HFFc6 (cell line): ENCODE data around the gene CNST. TPM values are rescaled to one million over a fixed set of nuclear protein-coding genes. Genes with fewer than 3 reads are reported as not detected.

Source experiments
- DNase-seq: peaks from one replicate; pipeline ENCODE4 v3.0.0-alpha.2; 2018
- H3K27ac Mint-ChIP-seq: 2 replicates; pipeline ENCODE4 v1.8.0; 2020; ENCODE audit warnings: mild to moderate bottlenecking, mixed read lengths
- H3K27me3 Mint-ChIP-seq: 2 replicates; pipeline ENCODE4 v1.8.0; 2021; ENCODE audit warnings: mild to moderate bottlenecking, moderate library complexity, mixed read lengths; ENCODE audit not compliant: insufficient read depth
- H3K36me3 Mint-ChIP-seq: 2 replicates; pipeline ENCODE4 v1.8.0; 2021; ENCODE audit warnings: low read depth, mixed read lengths
- H3K4me1 Mint-ChIP-seq: 2 replicates; pipeline ENCODE4 v1.8.0; 2020; ENCODE audit warnings: low read depth, mixed read lengths
- H3K4me3 Mint-ChIP-seq: 2 replicates; pipeline ENCODE4 v1.8.0; 2020; ENCODE audit warnings: mild to moderate bottlenecking, moderate library complexity, mixed read lengths
- H3K9me3 Mint-ChIP-seq: 2 replicates; pipeline ENCODE4 v1.8.0; 2020; ENCODE audit warnings: mild to moderate bottlenecking, mixed read lengths
- long read RNA-seq: library from polyadenylated mRNA; unstranded; transcript quantifications from one replicate; pipeline ENCODE4 v2.0.0, GENCODE V29; 2019
- total RNA-seq, 6 experiments: library from RNA; stranded (reverse); fragmentation: NEBNext Ultra II Directional; extraction: Animal tissue kit (Norgen Biotek cat#: 25700); gene quantifications; 2 replicates in 1 of 6; 3 replicates in 5 of 6; pipeline ENCODE4 v1.2.3, GENCODE V29; 2021
- TF ChIP-seq, protein P1 (sequence below): fragments of 200-600 bp; sonication (generic); IDR thresholded peaks from 2 replicates; pipeline ENCODE4 v1.5.0; 2021; ENCODE audit warnings: antibody characterized with exemption, mild to moderate bottlenecking

CNST gene, protein sequence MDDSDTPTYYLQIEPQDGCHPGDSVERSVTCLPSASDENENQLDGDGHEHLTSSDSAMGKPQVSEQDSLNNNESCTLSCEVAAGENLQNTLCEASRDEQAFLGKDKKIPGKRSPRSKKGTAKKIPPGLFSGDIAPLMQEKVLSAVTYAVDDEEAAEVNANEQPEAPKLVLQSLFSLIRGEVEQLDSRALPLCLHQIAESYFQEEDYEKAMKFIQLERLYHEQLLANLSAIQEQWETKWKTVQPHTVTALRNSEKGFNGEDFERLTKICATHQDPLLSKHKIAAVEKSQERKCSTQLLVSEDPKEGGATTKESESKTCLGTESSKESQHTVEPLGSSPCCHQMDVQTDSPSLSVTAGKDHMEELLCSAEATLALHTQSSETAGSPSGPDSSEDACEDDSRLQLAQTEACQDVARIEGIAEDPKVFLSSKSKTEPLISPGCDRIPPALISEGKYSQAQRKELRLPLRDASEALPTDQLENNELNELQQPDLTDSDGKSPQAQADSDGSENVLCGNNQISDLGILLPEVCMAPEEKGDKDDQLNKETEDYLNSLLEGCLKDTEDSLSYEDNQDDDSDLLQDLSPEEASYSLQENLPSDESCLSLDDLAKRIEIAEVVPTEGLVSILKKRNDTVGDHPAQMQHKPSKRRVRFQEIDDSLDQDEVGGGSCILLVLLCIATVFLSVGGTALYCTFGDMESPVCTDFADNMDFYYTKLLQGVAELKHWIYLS
- total RNA-seq = 10 to 100 TPM; 56.4 to 67.9 (median 59.6) TPM
- long read RNA-seq, partial matches to known transcripts = 36 of 37 reads
- long read RNA-seq, other reads (novel, unspliced or antisense) = 1 of 37 reads

DNA sequence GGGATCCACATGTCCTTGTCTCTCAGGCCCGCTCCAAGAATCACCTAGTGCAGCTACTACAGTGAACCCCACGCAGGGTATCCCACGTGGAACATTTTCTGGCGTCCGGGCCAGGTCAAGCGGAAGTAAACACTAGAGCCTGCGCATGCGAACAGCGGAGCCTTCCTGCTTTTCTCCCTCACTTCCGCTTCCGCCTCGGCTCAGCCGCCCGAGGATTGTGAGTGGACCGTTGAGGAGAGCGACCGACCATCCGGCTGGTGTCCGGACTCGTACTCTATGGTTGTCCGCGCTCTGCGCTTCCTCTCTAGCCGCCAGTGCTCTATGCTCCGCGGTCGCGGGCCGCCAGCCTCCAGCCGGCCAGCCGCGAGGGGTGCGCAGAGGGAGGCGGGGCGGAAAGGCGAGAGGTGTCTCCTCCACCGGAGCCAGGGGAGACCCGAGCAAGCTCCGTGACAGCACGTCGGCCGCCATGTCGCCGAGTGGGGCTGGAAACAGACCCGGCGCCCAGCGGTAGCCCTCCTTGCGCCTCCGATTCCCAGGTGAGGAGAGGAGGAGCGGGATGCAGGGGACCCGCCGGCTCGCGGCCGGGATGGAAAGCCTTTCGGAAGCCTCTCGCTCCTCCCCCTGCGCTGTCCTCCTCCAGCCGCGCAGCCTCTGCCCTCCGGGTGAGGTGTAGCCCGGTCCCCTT, at the start of gene CNST, which contains the start of gene TFB2M:
Gene CNST (plus strand): TSS at position 329 of the 685 bp plus-strand sequence. CDS start 25,107 bp downstream, outside the sequence.
Gene TFB2M (minus strand): TSS at position 134 of the 685 bp plus-strand sequence. CDS start 123 bp downstream, at position 11.
- Mint-ChIP-seq H3K4me1 (peaks cover 39% of the 10 kb centered on the region), H3K27me3 (peaks cover 2% of the 10 kb centered on the region), H3K36me3 (peaks cover 45% of the 10 kb centered on the region), H3K27ac (peak within 1 kb of the TSS; percentile 95), H3K4me3 (peak within 1 kb of the TSS; percentile 99), H3K9me3 (peaks cover 12% of the 10 kb centered on the region)
- TF ChIP-seq, protein P1, sequence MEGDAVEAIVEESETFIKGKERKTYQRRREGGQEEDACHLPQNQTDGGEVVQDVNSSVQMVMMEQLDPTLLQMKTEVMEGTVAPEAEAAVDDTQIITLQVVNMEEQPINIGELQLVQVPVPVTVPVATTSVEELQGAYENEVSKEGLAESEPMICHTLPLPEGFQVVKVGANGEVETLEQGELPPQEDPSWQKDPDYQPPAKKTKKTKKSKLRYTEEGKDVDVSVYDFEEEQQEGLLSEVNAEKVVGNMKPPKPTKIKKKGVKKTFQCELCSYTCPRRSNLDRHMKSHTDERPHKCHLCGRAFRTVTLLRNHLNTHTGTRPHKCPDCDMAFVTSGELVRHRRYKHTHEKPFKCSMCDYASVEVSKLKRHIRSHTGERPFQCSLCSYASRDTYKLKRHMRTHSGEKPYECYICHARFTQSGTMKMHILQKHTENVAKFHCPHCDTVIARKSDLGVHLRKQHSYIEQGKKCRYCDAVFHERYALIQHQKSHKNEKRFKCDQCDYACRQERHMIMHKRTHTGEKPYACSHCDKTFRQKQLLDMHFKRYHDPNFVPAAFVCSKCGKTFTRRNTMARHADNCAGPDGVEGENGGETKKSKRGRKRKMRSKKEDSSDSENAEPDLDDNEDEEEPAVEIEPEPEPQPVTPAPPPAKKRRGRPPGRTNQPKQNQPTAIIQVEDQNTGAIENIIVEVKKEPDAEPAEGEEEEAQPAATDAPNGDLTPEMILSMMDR = no peak
- peak; percentile 99 for DNase-seq

DNA sequence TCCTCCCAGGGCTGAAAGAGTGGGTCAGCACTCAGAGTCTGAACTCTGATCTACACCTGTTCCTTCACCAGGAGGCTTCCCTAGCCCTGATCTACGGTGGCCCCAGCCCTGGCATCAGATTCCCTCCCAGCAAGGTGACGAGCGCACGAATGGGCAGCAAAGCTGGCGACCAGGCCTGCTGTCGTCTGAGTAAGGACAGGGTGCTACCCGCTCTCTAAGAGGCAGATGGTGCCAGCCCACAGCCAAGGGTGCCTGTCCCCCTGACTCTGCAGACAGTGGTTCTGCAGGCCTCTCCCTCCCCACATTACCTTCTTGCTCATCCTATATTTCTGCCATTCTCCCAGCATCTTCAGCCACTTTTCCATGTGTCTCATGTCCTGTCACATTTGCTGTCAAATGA, 48.9 kb upstream of the CNST start:
- H3K4me3 Mint-ChIP-seq = no peak overlapping the region
- peaks cover 60% of the 10 kb centered on the region for H3K9me3 Mint-ChIP-seq
- H3K27me3 Mint-ChIP-seq = peaks cover 6% of the 10 kb centered on the region

DNA sequence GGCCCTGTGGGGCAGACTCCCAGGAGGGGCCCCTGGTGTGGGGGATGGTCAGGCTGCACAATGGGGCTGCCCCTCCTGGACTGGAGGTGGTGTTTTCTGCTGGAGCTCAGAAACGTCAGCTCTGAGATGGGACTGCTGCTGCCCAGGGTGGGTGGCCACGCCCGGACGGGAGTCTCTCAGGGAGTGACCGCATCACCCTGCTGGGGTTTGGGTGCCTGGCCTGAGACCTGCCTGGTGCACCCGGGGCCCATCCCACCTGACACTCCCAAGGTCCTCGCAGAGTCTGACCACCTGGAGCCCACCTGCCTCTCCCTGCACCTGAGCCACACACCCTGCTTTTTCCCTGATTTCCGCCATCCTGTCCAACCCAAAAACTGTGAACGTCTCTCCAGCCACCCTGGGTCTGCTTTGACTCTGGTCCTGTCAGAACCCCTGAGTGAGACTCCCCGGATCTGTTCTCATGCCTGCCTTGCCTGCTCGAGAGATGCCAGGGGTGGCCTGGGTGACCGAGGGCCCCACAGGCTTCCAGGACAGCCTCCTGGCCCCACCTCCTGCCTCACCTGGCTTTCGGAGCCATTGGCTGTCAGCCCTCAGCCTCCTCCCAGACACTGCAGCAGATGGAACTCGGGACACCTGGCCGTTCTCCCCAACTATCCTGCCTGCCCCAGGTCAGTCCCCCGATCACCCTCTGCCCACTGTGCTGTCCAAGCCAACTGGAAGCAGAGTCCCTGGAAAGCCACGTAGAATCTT, 47.6 kb upstream of the CNST start:
- Mint-ChIP-seq H3K4me3 (no peak overlapping the region), H3K36me3 (peaks cover 25% of the 10 kb centered on the region), H3K27ac (no peak overlapping the region), H3K4me1 (no peaks in the 10 kb centered on the region), H3K27me3 (peaks cover 13% of the 10 kb centered on the region), H3K9me3 (peaks cover 56% of the 10 kb centered on the region)
- no peak for DNase-seq
- TF ChIP-seq, protein P1 = no peak

More for the DNA sequence above, 48.9 kb upstream of the CNST start:
- no peak overlapping the region for H3K27ac Mint-ChIP-seq
- TF ChIP-seq, protein P1 = no peak
- DNase-seq = no peak
- no peaks in the 10 kb centered on the region for H3K4me1 Mint-ChIP-seq
- peaks cover 25% of the 10 kb centered on the region for H3K36me3 Mint-ChIP-seq

DNA sequence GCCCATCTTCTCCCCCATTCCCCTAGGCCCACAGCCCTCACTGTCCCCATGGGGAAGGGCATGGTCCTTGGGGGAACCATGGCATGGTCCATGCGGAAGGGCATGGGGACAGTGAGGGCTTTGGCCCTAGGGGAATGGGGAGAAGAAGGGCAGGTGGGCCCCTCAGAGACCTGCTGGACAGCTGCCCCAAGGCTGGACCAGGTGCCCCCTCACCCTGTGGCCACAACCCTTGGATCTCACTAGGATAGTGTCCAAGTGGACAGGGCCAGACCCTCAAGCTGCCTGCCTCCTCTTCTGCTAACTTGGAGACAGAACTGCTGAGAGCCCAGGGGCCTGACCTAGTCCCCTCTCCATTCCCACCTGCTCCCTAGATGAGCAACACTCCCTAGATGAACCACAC, 46.7 kb upstream of the CNST start:
- TF ChIP-seq, protein P1 = no peak
- H3K36me3 Mint-ChIP-seq = peaks cover 22% of the 10 kb centered on the region
- no peaks in the 10 kb centered on the region for H3K4me1 Mint-ChIP-seq
- H3K27ac Mint-ChIP-seq = no peak overlapping the region
- H3K9me3 Mint-ChIP-seq = peaks cover 48% of the 10 kb centered on the region
- no peak for DNase-seq
- peaks cover 13% of the 10 kb centered on the region for H3K27me3 Mint-ChIP-seq
- no peak overlapping the region for H3K4me3 Mint-ChIP-seq

DNA sequence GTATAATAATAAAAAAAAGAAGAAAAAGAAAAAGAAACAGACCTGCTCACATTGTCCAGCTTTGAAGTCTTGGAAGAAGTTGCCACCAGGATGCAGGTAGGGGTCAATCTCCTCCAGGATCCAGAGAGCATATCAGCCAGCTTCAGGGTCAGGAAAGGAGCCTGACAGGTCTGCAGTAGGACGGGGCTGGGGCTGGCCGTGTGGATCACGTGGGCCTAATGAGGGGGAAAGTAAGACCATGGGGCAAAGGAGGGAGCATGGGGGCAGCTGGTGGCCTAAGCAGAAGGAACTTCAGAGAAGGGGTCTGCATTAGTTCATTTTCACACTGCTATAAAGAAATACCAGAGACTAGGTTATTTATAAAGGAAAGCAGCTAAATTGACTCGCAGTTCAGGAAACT, 39.9 kb upstream of the CNST start:
- Mint-ChIP-seq H3K4me1 (peaks cover 6% of the 10 kb centered on the region), H3K4me3 (no peak overlapping the region), H3K27me3 (peaks cover 17% of the 10 kb centered on the region), H3K27ac (no peak overlapping the region), H3K9me3 (peaks cover 24% of the 10 kb centered on the region), H3K36me3 (peaks cover 16% of the 10 kb centered on the region)
- DNase-seq = no peak
- TF ChIP-seq, protein P1 = no peak
